HG03039 (cell line): ENCODE data around the gene SH3YL1.

Source experiments
- ATAC-seq: cut with Tn5 transposase; IDR thresholded peaks from one replicate; pipeline ENCODE4 v1.9.1; 2021; ENCODE audit warnings: mild to moderate bottlenecking, moderate library complexity; ENCODE audit not compliant: unreplicated experiment

Gene SH3YL1

GRCh38 chr2:282371-283263 is 18.8 kb upstream of the SH3YL1 start:
- no peak for ATAC-seq

GRCh38 chr2:281381-281780 is 17.5 kb upstream of the SH3YL1 start:
- no peak for ATAC-seq

- ATAC-seq: no peak
Observed at GRCh38 chr2:280650-281110, 16.8 kb upstream of the SH3YL1 start.

- no peak for ATAC-seq
Observed at GRCh38 chr2:279956-280649, 16.3 kb upstream of the SH3YL1 start.

GRCh38 chr2:279366-279765 is 15.5 kb upstream of the SH3YL1 start:
- no peak for ATAC-seq

- ATAC-seq: no peak
Observed at GRCh38 chr2:278927-279320, 15.1 kb upstream of the SH3YL1 start.

GRCh38 chr2:278312-278926 is 14.6 kb upstream of the SH3YL1 start:
- no peak for ATAC-seq

- ATAC-seq: peak; percentile 95
Observed at GRCh38 chr2:275466-275865, 11.6 kb upstream of the SH3YL1 start.

GRCh38 chr2:274503-274902 is 10.7 kb upstream of the SH3YL1 start:
- no peak for ATAC-seq

- no peak for ATAC-seq
Observed at GRCh38 chr2:273333-273732, 9.5 kb upstream of the SH3YL1 start.

- no peak for ATAC-seq
Observed at GRCh38 chr2:271917-272316, 8.1 kb upstream of the SH3YL1 start.

- ATAC-seq: no peak
Observed at GRCh38 chr2:270861-271260, 7.0 kb upstream of the SH3YL1 start.

GRCh38 chr2:269356-270030 is 5.7 kb upstream of the SH3YL1 start:
- no peak for ATAC-seq

GRCh38 chr2:268323-268722 is 4.5 kb upstream of the SH3YL1 start:
- no peak for ATAC-seq

- ATAC-seq: peak; percentile 80
Observed at GRCh38 chr2:264493-265468, 949 bp upstream of the SH3YL1 start, which contains the start of gene ACP1. ACP1 (plus strand) TSS chr2:264947; CDS start chr2:264965, 18 bp downstream.

GRCh38 chr2:263022-263738 is 652 bp downstream of the SH3YL1 start:
- ATAC-seq: no peak

GRCh38 chr2:262117-262516 is 1.7 kb downstream of the SH3YL1 start:
- no peak for ATAC-seq

GRCh38 chr2:260507-261161 is 3.2 kb downstream of the SH3YL1 start:
- ATAC-seq: no peak
